SH-SY5Y (cell line): Measurements from ENCODE around the gene APC.

ENCODE experiments used
- GATA2 ChIP-seq: IDR thresholded peaks from 2 replicates; pipeline ENCODE4 v1.6.1; 2011; ENCODE audit warnings: mild to moderate bottlenecking, low read depth, low read length
- GATA3 ChIP-seq: IDR thresholded peaks from 2 replicates; pipeline ENCODE4 v1.6.1; 2011; ENCODE audit warnings: low read depth, mild to moderate bottlenecking, low read length, moderate library complexity

APC gene

GRCh38 chr5:112737070-112737462, 619 bp upstream of the APC start:
- no peak for TF ChIP-seq GATA2
- no peak for TF ChIP-seq GATA3

GRCh38 chr5:112738191-112738560, 491 bp downstream of the APC start:
- no peak for TF ChIP-seq GATA3
- no peak for TF ChIP-seq GATA2

- TF ChIP-seq GATA2 (no peak), GATA3 (no peak)
Observed at GRCh38 chr5:112742424-112742823, 4.7 kb downstream of the APC start.

- TF ChIP-seq GATA3 (no peak), GATA2 (no peak)
Observed at GRCh38 chr5:112743631-112744030, 5.9 kb downstream of the APC start.

- TF ChIP-seq GATA3, result no peak
- no peak for TF ChIP-seq GATA2
Observed at GRCh38 chr5:112752335-112752734, 14.7 kb downstream of the APC start.

- TF ChIP-seq GATA2, result no peak
- TF ChIP-seq GATA3, result no peak
Observed at GRCh38 chr5:112755703-112756102, 18.0 kb downstream of the APC start.

GRCh38 chr5:112757468-112758208, 20.0 kb downstream of the APC start:
- TF ChIP-seq GATA2 (no peak), GATA3 (no peak)

GRCh38 chr5:112758676-112759075, 21.0 kb downstream of the APC start:
- TF ChIP-seq GATA2, result no peak
- TF ChIP-seq GATA3, result no peak

- TF ChIP-seq GATA3, result no peak
- TF ChIP-seq GATA2, result no peak
Observed at GRCh38 chr5:112762113-112762810, 24.6 kb downstream of the APC start.

- TF ChIP-seq GATA3 (no peak), GATA2 (no peak)
Observed at GRCh38 chr5:112763165-112763564, 25.5 kb downstream of the APC start.

GRCh38 chr5:112772124-112772523, 34.4 kb downstream of the APC start:
- TF ChIP-seq GATA2 (no peak), GATA3 (no peak)

- no peak for TF ChIP-seq GATA2
- TF ChIP-seq GATA3, result no peak
Observed at GRCh38 chr5:112776301-112776856, 38.7 kb downstream of the APC start.

GRCh38 chr5:112779531-112779930, 41.8 kb downstream of the APC start:
- TF ChIP-seq GATA2 (no peak), GATA3 (no peak)

- TF ChIP-seq GATA3 (no peak), GATA2 (no peak)
Observed at GRCh38 chr5:112784726-112785125, 47.0 kb downstream of the APC start.

- no peak for TF ChIP-seq GATA3
- TF ChIP-seq GATA2, result no peak
Observed at GRCh38 chr5:112787261-112787660, 49.6 kb downstream of the APC start.
